Natural killer cell (primary cell): ENCODE measurements around the gene MXD4. TPM values are rescaled to one million over a fixed set of nuclear protein-coding genes. Genes with fewer than 3 reads are reported as not detected.
A peak's percentile ranks its signal among the peaks of the same experiment; 100 is the strongest.

ENCODE experiments used
- ATAC-seq, 3 donors: fragments of 150-1000 bp in 2 of 3; fragments of 200-7000 bp in 1 of 3; cut with Tn5 transposase; 1 replicate in 1 of 3; 2 replicates in 2 of 3; pipeline ENCODE4 v1.10.0; 2021; ENCODE audit warnings: mild to moderate bottlenecking in 2 of 3, moderate library complexity in 2 of 3
- DNase-seq, 2 donors: peaks; one replicate each; pipeline versions ENCODE4 v3.0.0 to v3.0.0-alpha.2; 2013 to 2021; ENCODE audit warnings: mixed read lengths in 1 of 2
- H3K27ac ChIP-seq: one replicate; pipeline ENCODE4 v1.5.1; 2013; ENCODE audit warnings: mild to moderate bottlenecking, low read length
- H3K27me3 ChIP-seq: one replicate; pipeline ENCODE4 v1.6.1; 2013; ENCODE audit warnings: low read length; ENCODE audit not compliant: control insufficient read depth, insufficient read depth
- H3K36me3 ChIP-seq: one replicate; pipeline ENCODE4 v1.6.1; 2013; ENCODE audit warnings: low read length; ENCODE audit not compliant: control insufficient read depth, insufficient read depth
- H3K4me1 ChIP-seq: one replicate; pipeline ENCODE4 v1.6.1; 2013; ENCODE audit warnings: low read length; ENCODE audit not compliant: control insufficient read depth, insufficient read depth
- H3K4me3 ChIP-seq: one replicate; pipeline ENCODE4 v1.5.1; 2013; ENCODE audit warnings: low read length
- H3K9me3 ChIP-seq: one replicate; pipeline ENCODE4 v1.6.1; 2013; ENCODE audit warnings: low read length; ENCODE audit not compliant: control insufficient read depth, insufficient read depth
- H3K27ac Mint-ChIP-seq, 2 donors: one replicate each; pipeline ENCODE4 v1.8.0; 2022; ENCODE audit warnings: mild to moderate bottlenecking in 2 of 2, mixed read lengths in 2 of 2, moderate library complexity in 1 of 2
- H3K27me3 Mint-ChIP-seq, 2 donors: one replicate each; pipeline ENCODE4 v1.8.0; 2022; ENCODE audit warnings: low read depth in 2 of 2, mixed read lengths in 2 of 2
- H3K36me3 Mint-ChIP-seq: one replicate; pipeline ENCODE4 v1.8.0; 2022; ENCODE audit warnings: mixed read lengths
- H3K4me1 Mint-ChIP-seq, 2 donors: one replicate each; pipeline ENCODE4 v1.8.0; 2022; ENCODE audit warnings: mixed read lengths in 2 of 2
- H3K4me3 Mint-ChIP-seq: one replicate; pipeline ENCODE4 v1.8.0; 2022; ENCODE audit warnings: mild to moderate bottlenecking, moderate library complexity, mixed read lengths
- H3K9me3 Mint-ChIP-seq, 2 donors: one replicate each; pipeline ENCODE4 v1.8.0; 2022; ENCODE audit warnings: mixed read lengths in 2 of 2
- CTCF ChIP-seq: fragments of 200-600 bp; IDR thresholded peaks from one replicate; pipeline ENCODE4 v1.8.0; 2022; ENCODE audit warnings: antibody characterized with exemption
- WGBS: methylation state at CpG from one replicate; pipeline ENCODE4 v1.1.7; 2013; ENCODE audit warnings: missing lambda C conversion rate; ENCODE audit not compliant: insufficient coverage; 5-methylcytosine and 5-hydroxymethylcytosine counted together
- intact Hi-C: fragments of 100-400 bp; cut with micrococcal nuclease; formaldehyde crosslinking; loops from one replicate; pipeline ENCODE4 v1.14.2; 2022
- total RNA-seq, 4 donors: library from RNA; stranded (reverse); fragments of 120-200 nt in 1 of 4; gene quantifications; one replicate each; pipeline versions ENCODE4 v1.2.3 to v1.2.4, GENCODE V29; 2013 to 2022

Gene MXD4
- total RNA-seq, 3 donors from 2014 or later (not counting 1 experiment from before 2014, with no cell fraction given), result 141 to 172 (median 166) TPM

DNA sequence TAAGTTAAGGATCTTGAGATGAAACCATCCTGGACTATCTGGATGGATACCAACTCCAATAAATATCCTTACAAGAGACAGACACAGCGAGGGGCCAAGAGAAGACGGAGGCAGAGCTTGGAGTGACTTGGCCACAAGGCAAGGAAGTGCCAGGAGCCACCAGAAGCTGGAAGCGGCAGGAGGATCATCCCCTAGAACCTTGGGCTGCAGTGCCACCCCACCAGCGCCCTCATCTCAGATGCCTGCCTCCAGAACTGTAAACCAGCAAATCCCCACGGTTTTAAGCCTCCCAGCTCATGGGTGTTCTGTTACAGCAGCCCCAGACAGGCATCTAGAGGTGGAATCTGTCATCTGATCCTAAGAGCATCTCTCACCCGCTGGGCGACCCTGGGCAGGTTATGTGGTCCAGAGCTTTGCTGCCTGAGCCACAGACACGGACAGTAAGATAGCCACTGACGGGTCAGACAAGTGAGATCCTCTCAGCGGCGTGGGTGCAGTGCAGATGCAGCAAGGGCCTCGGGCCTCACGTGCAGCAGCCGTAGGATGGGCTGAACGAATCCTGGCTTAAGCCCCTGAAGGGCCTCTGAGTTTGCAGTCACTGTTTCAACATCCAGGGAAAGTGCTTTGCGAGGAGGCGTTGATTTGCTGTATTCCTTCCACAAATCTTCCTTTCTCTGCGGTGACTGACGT is 25.1 kb upstream of the MXD4 start:
- Mint-ChIP-seq H3K4me1 (peaks cover 21 to 41% of the 10 kb centered on the region in 2 donors), H3K27me3 (no peaks in the 10 kb centered on the region), H3K36me3 (no peaks in the 10 kb centered on the region), H3K9me3 (no peaks in the 10 kb centered on the region), H3K4me3 (no peak overlapping the region), H3K27ac (peak overlapping the region in 1 of 2 donors; percentile 58)
- no peak overlapping the region for H3K4me3 ChIP-seq
- H3K36me3 ChIP-seq, result no peaks in the 10 kb centered on the region
- intact Hi-C loops, result no loop called here
- H3K9me3 ChIP-seq, result no peaks in the 10 kb centered on the region
- H3K27me3 ChIP-seq, result no peaks in the 10 kb centered on the region
- 88% methylated on average over 19 of the region's 19 CpGs for WGBS
- no peak overlapping the region for H3K27ac ChIP-seq
- DNase-seq (no peak), ATAC-seq (no peak)
- TF ChIP-seq CTCF, result no peak
- H3K4me1 ChIP-seq, result peaks cover 48% of the 10 kb centered on the region

GRCh38 chr4:2285613-2286381 is 23.9 kb upstream of the MXD4 start:
- H3K4me3 ChIP-seq, result no peak overlapping the region
- H3K36me3 ChIP-seq, result no peaks in the 10 kb centered on the region
- peak overlapping the region; percentile 95 to 97 for H3K27ac Mint-ChIP-seq
- TF ChIP-seq CTCF, result no peak
- H3K4me3 Mint-ChIP-seq, result no peak overlapping the region
- H3K27ac ChIP-seq, result no peak overlapping the region
- intact Hi-C loops, result no loop called here
- H3K9me3 ChIP-seq, result no peaks in the 10 kb centered on the region
- no peaks in the 10 kb centered on the region for H3K9me3 Mint-ChIP-seq
- H3K27me3 ChIP-seq, result no peaks in the 10 kb centered on the region
- H3K27me3 Mint-ChIP-seq, result no peaks in the 10 kb centered on the region
- peaks cover 48% of the 10 kb centered on the region for H3K4me1 ChIP-seq
- ATAC-seq, result no peak
- no peaks in the 10 kb centered on the region for H3K36me3 Mint-ChIP-seq
- peaks cover 30 to 45% of the 10 kb centered on the region in 2 donors for H3K4me1 Mint-ChIP-seq
- DNase-seq, result no peak
- WGBS, result 95% methylated on average over 27 of the region's 27 CpGs

DNA sequence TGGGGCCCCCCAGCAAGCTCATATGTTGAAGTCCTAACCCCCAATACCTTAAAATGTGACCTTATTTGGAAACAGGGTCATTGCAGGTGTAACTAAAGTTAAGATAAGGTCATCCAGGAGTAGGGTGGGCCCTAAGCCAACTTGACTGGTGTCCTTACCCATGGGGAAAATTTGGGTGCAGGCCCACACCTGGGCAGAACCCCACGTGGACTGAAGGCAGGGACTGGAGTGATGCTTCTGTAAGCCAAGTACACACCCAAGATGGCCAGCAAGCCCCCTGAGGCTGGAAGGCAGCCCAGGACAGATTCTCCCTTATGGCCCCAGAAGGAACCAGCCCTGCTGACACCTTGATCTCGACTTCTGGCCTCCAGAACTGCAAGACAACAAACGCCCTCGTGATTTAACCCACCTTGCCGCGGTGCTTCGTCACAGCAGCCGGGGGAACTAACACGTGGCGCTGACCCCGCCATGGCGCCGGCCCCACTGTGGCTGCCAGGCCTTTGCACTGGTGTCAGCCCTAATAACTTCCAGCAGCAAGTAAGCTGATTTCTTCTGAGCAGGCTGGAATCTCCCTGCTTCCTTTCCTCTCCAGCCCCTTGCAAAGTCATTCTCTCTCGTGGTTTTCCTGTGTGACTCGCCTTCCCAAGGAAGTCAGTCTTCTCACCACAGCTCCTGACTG is 23.2 kb upstream of the MXD4 start:
- peaks cover 45% of the 10 kb centered on the region for H3K4me1 ChIP-seq
- H3K27me3 ChIP-seq, result no peaks in the 10 kb centered on the region
- H3K4me1 Mint-ChIP-seq, result peaks cover 31 to 44% of the 10 kb centered on the region in 2 donors
- 65% methylated on average over 15 of the region's 15 CpGs for WGBS
- ATAC-seq (no peak), DNase-seq (peak in 1 of 2 donors; percentile 51)
- no peak overlapping the region for H3K4me3 ChIP-seq
- no peak overlapping the region for H3K27ac ChIP-seq
- no peaks in the 10 kb centered on the region for H3K9me3 Mint-ChIP-seq
- peak overlapping the region; percentile 95 to 97 for H3K27ac Mint-ChIP-seq
- no peaks in the 10 kb centered on the region for H3K9me3 ChIP-seq
- H3K4me3 Mint-ChIP-seq, result no peak overlapping the region
- H3K36me3 Mint-ChIP-seq, result no peaks in the 10 kb centered on the region
- TF ChIP-seq CTCF, result no peak
- H3K36me3 ChIP-seq, result no peaks in the 10 kb centered on the region
- intact Hi-C loops, result loop anchor here (5.0 kb wide), 2 partner anchors 43 to 182 kb away; partner anchors contain the start of genes HAUS3, POLN and RNF4
- no peaks in the 10 kb centered on the region for H3K27me3 Mint-ChIP-seq
